ENCODE measurements around the gene DEFB118.

Gene DEFB118

DNA sequence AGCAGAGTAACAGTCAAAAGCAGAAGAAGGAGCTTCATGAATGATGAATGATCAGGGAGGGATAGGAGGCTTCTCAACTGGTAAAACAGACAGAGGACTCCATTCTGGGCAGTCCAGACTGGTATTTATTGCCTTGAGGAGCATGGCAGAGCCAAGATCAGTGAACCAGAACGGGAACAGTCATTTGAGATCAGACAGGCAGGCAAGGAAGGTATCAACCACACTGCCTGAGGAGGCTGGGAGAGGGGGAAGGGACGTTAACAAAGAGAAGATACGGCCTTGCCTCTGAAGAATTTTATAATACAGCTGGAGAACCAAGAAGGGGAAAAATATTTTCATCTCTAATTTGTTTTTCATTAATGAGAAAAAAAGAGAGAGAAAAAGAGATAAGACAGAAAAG lies 37.7 kb downstream of the DEFB118 start, which contains the start of gene DEFB121:
Gene DEFB121 (minus strand): TSS at position 101 of the 400 bp plus-strand sequence. CDS start 63 bp downstream, at position 38.
- no peak within 1 kb of the TSS for H3K4me3 ChIP-seq (ENCODE audit: low read depth, low read length)
- H3K9me3 ChIP-seq (ENCODE audit: control insufficient read depth, insufficient read depth, low read length) = peaks cover 6% of the 10 kb centered on the region
- H3K36me3 ChIP-seq (ENCODE audit: control insufficient read depth, insufficient read depth, low read length) = no peaks in the 10 kb centered on the region

DNA sequence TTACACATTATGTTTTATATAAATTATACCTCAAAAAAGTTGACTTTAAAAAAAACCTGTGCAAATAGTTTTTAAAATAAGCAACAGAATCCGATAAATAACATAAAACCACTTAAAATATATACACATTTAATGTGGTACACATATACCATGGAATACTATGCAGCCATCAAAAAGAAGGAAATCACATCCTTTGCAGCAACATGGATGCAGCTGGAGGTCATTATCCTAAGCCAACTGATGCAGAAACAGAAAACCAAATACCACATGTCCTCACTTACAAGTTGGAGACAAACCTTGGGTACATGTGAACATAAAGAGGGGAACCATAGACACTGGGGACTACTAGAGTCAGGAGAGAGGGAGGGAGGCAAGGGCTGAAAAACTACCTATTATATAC lies 41.6 kb downstream of the DEFB118 start:
- no peak overlapping the region for H3K9ac ChIP-seq (ENCODE audit: low read depth, low read length)
- no peaks in the 10 kb centered on the region for H3K36me3 ChIP-seq (ENCODE audit: control insufficient read depth, insufficient read depth, low read length)
- no peaks in the 10 kb centered on the region for H3K4me1 ChIP-seq (ENCODE audit: control insufficient read depth, insufficient read depth, low read length)
- peaks cover 9% of the 10 kb centered on the region for H3K9me3 ChIP-seq (ENCODE audit: control insufficient read depth, insufficient read depth, low read length)
- no peaks in the 10 kb centered on the region for H3K27me3 ChIP-seq (ENCODE audit: control insufficient read depth, insufficient read depth, low read length)
- no peak overlapping the region for H3K4me3 ChIP-seq (ENCODE audit: low read depth, low read length)

More for the DNA sequence above, 37.7 kb downstream of the DEFB118 start, which contains the start of gene DEFB121:
- Histone ChIP-seq H3K9ac (ENCODE audit: low read depth, low read length) (no peak within 1 kb of the TSS), H3K27me3 (ENCODE audit: control insufficient read depth, insufficient read depth, low read length) (no peaks in the 10 kb centered on the region), H3K4me1 (ENCODE audit: control insufficient read depth, insufficient read depth, low read length) (no peaks in the 10 kb centered on the region)

DNA sequence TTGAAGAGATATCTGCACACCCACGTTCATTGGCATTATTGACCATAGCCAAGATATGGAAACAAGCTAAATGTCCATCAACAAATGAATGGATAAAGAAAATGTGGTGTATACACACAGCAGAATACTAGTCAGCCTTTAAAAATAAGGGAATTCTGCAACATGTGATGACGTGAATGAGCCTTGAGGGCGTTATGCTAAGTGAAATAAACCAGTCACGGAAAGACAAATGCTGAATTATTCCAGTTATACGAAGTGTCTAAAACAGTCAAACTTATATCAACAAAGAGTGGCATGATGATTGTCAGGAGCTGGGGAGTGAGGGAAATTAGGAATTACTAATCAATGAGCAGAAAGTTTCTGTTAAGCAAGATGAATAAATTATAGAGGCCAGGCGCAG lies 46.0 kb downstream of the DEFB118 start:
- no peak overlapping the region for H3K4me3 ChIP-seq (ENCODE audit: low read depth, low read length)
- H3K9ac ChIP-seq (ENCODE audit: low read depth, low read length) = no peak overlapping the region
- H3K36me3 ChIP-seq (ENCODE audit: control insufficient read depth, insufficient read depth, low read length) = no peaks in the 10 kb centered on the region
- no peaks in the 10 kb centered on the region for H3K4me1 ChIP-seq (ENCODE audit: control insufficient read depth, insufficient read depth, low read length)
- peaks cover 11% of the 10 kb centered on the region for H3K9me3 ChIP-seq (ENCODE audit: control insufficient read depth, insufficient read depth, low read length)
- no peaks in the 10 kb centered on the region for H3K27me3 ChIP-seq (ENCODE audit: control insufficient read depth, insufficient read depth, low read length)

DNA sequence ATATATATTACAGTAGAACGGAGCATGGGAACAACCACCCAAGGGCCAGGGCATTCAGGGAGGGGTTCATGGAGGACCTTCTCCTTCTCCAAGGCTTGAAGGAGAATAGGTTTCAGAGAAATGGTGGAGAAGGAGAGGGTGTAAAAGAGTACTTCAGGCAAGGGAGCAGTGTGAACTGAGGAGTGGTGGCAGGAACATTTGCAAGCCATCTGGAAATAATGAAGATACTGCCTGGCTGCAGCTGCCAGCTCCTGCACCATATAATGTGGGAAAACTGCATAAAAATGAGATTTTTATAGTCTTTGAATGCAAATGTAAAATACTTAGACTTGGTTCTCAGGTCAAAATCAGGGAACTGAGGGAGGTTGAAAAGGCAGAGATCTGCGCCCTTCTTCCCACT lies 47.3 kb downstream of the DEFB118 start:
- peaks cover 17% of the 10 kb centered on the region for H3K9me3 ChIP-seq (ENCODE audit: control insufficient read depth, insufficient read depth, low read length)
- H3K4me1 ChIP-seq (ENCODE audit: control insufficient read depth, insufficient read depth, low read length) = no peaks in the 10 kb centered on the region
- no peak overlapping the region for H3K9ac ChIP-seq (ENCODE audit: low read depth, low read length)
- no peak overlapping the region for H3K4me3 ChIP-seq (ENCODE audit: low read depth, low read length)
- no peaks in the 10 kb centered on the region for H3K36me3 ChIP-seq (ENCODE audit: control insufficient read depth, insufficient read depth, low read length)
- no peaks in the 10 kb centered on the region for H3K27me3 ChIP-seq (ENCODE audit: control insufficient read depth, insufficient read depth, low read length)

DNA sequence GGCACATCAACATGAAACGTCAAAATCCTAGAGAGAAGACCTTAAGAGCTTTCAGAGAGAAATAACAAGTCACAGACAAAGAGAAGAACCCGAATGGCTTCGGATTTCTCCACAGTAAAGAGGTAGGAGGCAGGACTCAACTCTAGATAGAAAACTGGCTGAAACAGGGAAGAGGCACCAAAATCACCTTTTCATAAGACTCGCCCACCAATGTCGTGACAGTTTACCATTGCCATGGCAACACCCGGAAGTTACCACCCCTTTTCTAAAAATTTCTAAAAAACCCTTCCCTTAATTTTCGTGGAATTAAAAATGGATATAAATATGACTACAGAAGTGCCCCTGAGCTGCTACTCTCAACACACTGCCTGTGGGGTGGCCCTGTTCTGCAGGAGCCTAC lies 49.9 kb downstream of the DEFB118 start:
- no peak overlapping the region for H3K9ac ChIP-seq (ENCODE audit: low read depth, low read length)
- no peaks in the 10 kb centered on the region for H3K27me3 ChIP-seq (ENCODE audit: control insufficient read depth, insufficient read depth, low read length)
- H3K36me3 ChIP-seq (ENCODE audit: control insufficient read depth, insufficient read depth, low read length) = no peaks in the 10 kb centered on the region
- H3K4me3 ChIP-seq (ENCODE audit: low read depth, low read length) = no peak overlapping the region
- no peaks in the 10 kb centered on the region for H3K4me1 ChIP-seq (ENCODE audit: control insufficient read depth, insufficient read depth, low read length)
- peaks cover 16% of the 10 kb centered on the region for H3K9me3 ChIP-seq (ENCODE audit: control insufficient read depth, insufficient read depth, low read length)

Measured in iPS-15b (cell line).